ENCODE results near the gene RIPK3. TPM values are rescaled to one million over a fixed set of nuclear protein-coding genes. Genes with fewer than 3 reads are reported as not detected.

RIPK3 gene
- total and polyA plus RNA-seq, 12 donors, result 1.7 to 7.1 (median 3.5) TPM

- no peak for ATAC-seq
- 69 to 80% methylated on average over 5 of the region's 5 CpGs for WGBS, 2 donors
- Histone ChIP-seq H3K36me3 (peaks cover 0 to 33% (median 19%) of the 10 kb centered on the region in 9 donors), H3K27me3 (no peaks in the 10 kb centered on the region), H3K4me3 (peak within 1 kb of the TSS; percentile 45 to 71 (median 62)), H3K27ac (peak within 1 kb of the TSS; percentile 69 to 96 (median 86)), H3K9me3 (no peaks in the 10 kb centered on the region), H3K4me1 (peaks cover 13 to 71% (median 55%) of the 10 kb centered on the region in 9 donors)
- no peak for DNase-seq
- intact Hi-C loops (cut with DNase I), result loop anchor here in 1 of 10 donors (5.0 kb wide), 1 partner anchor 297 kb away; no protein-coding TSS in a partner anchor
- TF ChIP-seq CTCF (IDR thresholded peaks at IDR 0.05), result no peak
Observed at GRCh38 chr14:24309538-24310264, 30.1 kb downstream of the RIPK3 start, which contains the start of gene LTB4R2. TSS of gene LTB4R2 (plus strand) at chr14:24310140. CDS start at chr14:24310665, 525 bp downstream.

- ATAC-seq (no peak), DNase-seq (no peak)
- Histone ChIP-seq H3K27ac (no peak overlapping the region), H3K4me1 (peaks cover 11 to 60% (median 44%) of the 10 kb centered on the region in 9 donors), H3K27me3 (no peaks in the 10 kb centered on the region), H3K4me3 (no peak overlapping the region), H3K36me3 (peaks cover 0 to 44% (median 28%) of the 10 kb centered on the region in 9 donors), H3K9me3 (no peaks in the 10 kb centered on the region)
- TF ChIP-seq CTCF (IDR thresholded peaks at IDR 0.05), result peak in 4 of 9 donors; percentile 3 to 49 (median 16)
- intact Hi-C loops (cut with DNase I), result no loop called here
- WGBS, 2 donors, result 84 to 86% methylated on average over 7 of the region's 7 CpGs
Observed at GRCh38 chr14:24308342-24309124, 31.3 kb downstream of the RIPK3 start.

GRCh38 chr14:24307575-24308341 is 32.0 kb downstream of the RIPK3 start, which contains the start of gene CIDEB:
TSS of gene CIDEB (minus strand) at chr14:24307977. CDS start at chr14:24307858, 119 bp downstream.
- Histone ChIP-seq H3K9me3 (no peaks in the 10 kb centered on the region), H3K27me3 (no peaks in the 10 kb centered on the region), H3K4me1 (peaks cover 11 to 52% (median 36%) of the 10 kb centered on the region in 9 donors), H3K4me3 (no peak within 1 kb of the TSS), H3K27ac (no peak within 1 kb of the TSS), H3K36me3 (peaks cover 0 to 52% (median 34%) of the 10 kb centered on the region in 9 donors)
- intact Hi-C loops (cut with DNase I), result no loop called here
- WGBS, 2 donors, result 60 to 62% methylated on average over 6 of the region's 6 CpGs
- peak; percentile 82 to 95 (median 93) for TF ChIP-seq CTCF (IDR thresholded peaks at IDR 0.05)
- DNase-seq, result peak in 1 of 2 donors; percentile 58
- peak in 3 of 8 donors; percentile 15 to 21 (median 18) for ATAC-seq

Data from heart right ventricle (tissue), 16 donors.